Thoracic aorta (tissue), 2 donors: ENCODE measurements around the gene HELT. TPM values are rescaled to one million over a fixed set of nuclear protein-coding genes. Genes with fewer than 3 reads are reported as not detected.
"Not testable (repeated sequence)": the region's sequence is repeated elsewhere in the genome, so short reads cannot be mapped to it uniquely, and the experiment has no call there.

Experiments
- ATAC-seq: fragments of 150-250 bp; one replicate; pipeline ENCODE4 v1.8.0; 2017; ENCODE audit warnings: low read depth; ENCODE audit not compliant: insufficient number of reproducible peaks, low FRiP score
- DNase-seq: peaks from one replicate; pipeline ENCODE4 v3.0.0-alpha.2; 2020; ENCODE audit warnings: low spot score
- H3K27ac ChIP-seq, 2 donors: fragments of 200-600 bp; sonication (generic); 1 replicate in 1 of 2; 2 replicates in 1 of 2; pipeline ENCODE4 v1.5.1; 2016; ENCODE audit warnings: mild to moderate bottlenecking in 2 of 2, moderate library complexity in 2 of 2
- H3K27me3 ChIP-seq: fragments of 200-600 bp; sonication (generic); replicated peaks from 2 replicates; pipeline ENCODE4 v1.6.0; 2016; ENCODE audit warnings: mild to moderate bottlenecking; ENCODE audit not compliant: insufficient read depth
- H3K36me3 ChIP-seq: fragments of 200-600 bp; sonication (generic); one replicate; pipeline ENCODE4 v1.5.1; 2016
- H3K4me1 ChIP-seq, 2 donors: fragments of 200-600 bp; sonication (generic); 1 replicate in 1 of 2; 2 replicates in 1 of 2; pipeline versions ENCODE4 v1.5.1 to v1.6.0; 2016; ENCODE audit warnings: low read depth in 2 of 2, mild to moderate bottlenecking in 1 of 2; ENCODE audit not compliant: control insufficient read depth in 1 of 2
- H3K4me3 ChIP-seq: fragments of 200-600 bp; sonication (generic); 2 replicates; pipeline ENCODE4 v1.5.1; 2016; ENCODE audit warnings: mild to moderate bottlenecking
- H3K9me3 ChIP-seq: fragments of 200-600 bp; sonication (generic); 2 replicates; pipeline ENCODE4 v1.5.1; 2016
- CTCF ChIP-seq: fragments of 200-600 bp; sonication (generic); IDR thresholded peaks from one replicate; pipeline ENCODE4 v1.5.1; 2019; ENCODE audit warnings: antibody characterized with exemption
- total RNA-seq, 2 donors: library from RNA; depleted of rRNA; stranded (reverse); fragments of >200 nt; gene quantifications; one replicate each; pipeline versions ENCODE4 v1.1.0 to v1.2.3, GENCODE V29; 2016

HELT gene
- total RNA-seq, 2 donors from 2014 or later: not detected

DNA sequence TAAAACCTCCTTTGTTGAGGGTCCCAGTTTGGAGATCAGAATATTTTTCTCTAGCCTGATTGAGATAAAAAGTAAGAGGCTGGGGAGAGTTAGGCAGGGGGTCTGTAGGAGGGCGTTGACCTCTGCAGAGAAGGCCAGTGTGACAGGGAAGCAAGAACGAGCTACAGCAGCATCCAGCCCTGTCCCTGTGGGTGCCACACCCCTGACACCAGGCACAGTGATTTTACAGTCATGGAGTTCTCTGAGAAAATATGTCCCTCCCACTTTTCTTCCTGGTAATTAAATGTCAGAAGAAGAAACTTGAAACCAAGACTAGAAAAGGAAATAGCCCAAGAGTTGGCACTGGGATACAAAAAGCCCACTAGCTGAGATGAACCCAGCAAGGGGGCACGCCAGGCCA is 25.0 kb upstream of the HELT start:
- no peak for DNase-seq
- Histone ChIP-seq H3K27me3 (no peaks in the 10 kb centered on the region), H3K27ac (no peak overlapping the region), H3K36me3 (no peaks in the 10 kb centered on the region), H3K4me1 (no peaks in the 10 kb centered on the region), H3K4me3 (no peak overlapping the region), H3K9me3 (no peaks in the 10 kb centered on the region)
- TF ChIP-seq CTCF: no peak
- no peak for ATAC-seq

DNA sequence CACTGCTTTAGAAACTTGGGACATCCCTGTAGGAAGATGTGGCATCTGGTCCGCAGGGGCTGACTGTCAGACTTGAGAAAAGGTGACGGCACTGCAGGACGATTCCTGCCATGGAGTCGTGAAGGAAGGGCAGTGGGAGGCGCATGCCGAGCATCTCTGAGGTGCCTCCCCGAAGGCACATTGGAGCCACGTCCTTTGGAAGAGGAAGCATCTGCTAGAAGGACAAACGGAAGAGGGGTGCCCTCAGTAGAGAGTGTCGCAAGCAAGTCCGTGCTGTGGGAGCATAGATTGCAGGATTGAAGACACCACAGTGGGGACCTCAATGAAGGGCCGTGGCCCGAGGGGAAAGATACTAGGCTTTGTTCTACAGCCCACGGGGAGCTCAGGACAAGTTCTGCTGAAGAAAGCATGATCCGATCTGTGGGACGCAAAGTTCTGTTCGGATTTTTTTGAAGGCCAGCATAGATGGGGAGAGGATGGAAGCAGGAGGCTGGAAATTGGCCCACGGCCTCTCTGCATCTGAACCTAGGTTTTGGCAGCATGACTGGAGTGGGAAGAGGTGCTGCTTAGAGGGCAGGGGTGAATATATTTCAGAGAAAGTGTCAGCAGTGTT is 24.2 kb upstream of the HELT start:
- Histone ChIP-seq H3K27ac (no peak overlapping the region), H3K27me3 (no peaks in the 10 kb centered on the region), H3K36me3 (no peaks in the 10 kb centered on the region), H3K4me3 (no peak overlapping the region), H3K4me1 (no peaks in the 10 kb centered on the region), H3K9me3 (no peaks in the 10 kb centered on the region)
- DNase-seq (no peak), ATAC-seq (no peak)
- TF ChIP-seq CTCF: no peak

GRCh38 chr4:184994623-184995010 is 23.7 kb upstream of the HELT start:
- Histone ChIP-seq H3K4me3 (no peak overlapping the region), H3K36me3 (no peaks in the 10 kb centered on the region), H3K4me1 (no peaks in the 10 kb centered on the region), H3K27ac (no peak overlapping the region), H3K27me3 (no peaks in the 10 kb centered on the region), H3K9me3 (no peaks in the 10 kb centered on the region)
- DNase-seq (no peak), ATAC-seq (no peak)
- no peak for TF ChIP-seq CTCF

DNA sequence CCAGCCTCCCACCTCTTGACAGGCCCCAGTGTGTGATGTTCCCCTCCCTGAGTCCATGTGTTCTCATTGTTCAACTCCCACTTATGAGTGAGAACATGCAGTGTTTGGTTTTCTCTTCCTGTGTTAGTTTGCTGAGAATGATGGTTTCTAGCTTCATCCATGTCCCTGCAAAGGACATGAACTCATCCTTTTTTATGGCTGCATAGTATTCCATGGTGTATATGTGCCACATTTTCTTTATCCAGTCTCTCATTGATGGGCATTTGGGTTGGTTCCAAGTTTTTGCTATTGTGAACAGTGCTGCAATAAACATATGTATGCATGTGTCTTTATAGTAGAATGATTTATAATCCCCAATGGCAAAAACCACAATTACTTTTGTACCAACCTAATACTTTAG is 20.6 kb upstream of the HELT start:
- not testable (repeated sequence) for H3K4me3 ChIP-seq, H3K27ac ChIP-seq, DNase-seq, H3K9me3 ChIP-seq, H3K4me1 ChIP-seq, H3K27me3 ChIP-seq, ATAC-seq, H3K36me3 ChIP-seq

- no peak for TF ChIP-seq CTCF
- no peaks in the 10 kb centered on the region for H3K36me3 ChIP-seq
Measured at GRCh38 chr4:185002784-185003183, 15.5 kb upstream of the HELT start.

More at GRCh38 chr4:185002784-185003183, 15.5 kb upstream of the HELT start:
- Histone ChIP-seq H3K4me1 (peaks cover 0 to 3% of the 10 kb centered on the region in 2 donors), H3K27ac (no peak overlapping the region), H3K4me3 (no peak overlapping the region), H3K27me3 (no peaks in the 10 kb centered on the region), H3K9me3 (no peaks in the 10 kb centered on the region)
- DNase-seq: no peak
- no peak for ATAC-seq
